ENCODE measurements around the gene CCNK. TPM values are rescaled to one million over a fixed set of nuclear protein-coding genes. Genes with fewer than 3 reads are reported as not detected.
A peak's percentile ranks its signal among the peaks of the same experiment; 100 is the strongest.

Gene CCNK
- total and polyA plus RNA-seq, 12 donors = 10.9 to 41.0 (median 30.3) TPM

- TF ChIP-seq CTCF (IDR thresholded peaks at IDR 0.05) = no peak
- H3K27ac ChIP-seq = peak overlapping the region in 7 of 10 donors; percentile 45 to 87 (median 73)
- peak; percentile 36 to 80 (median 70) for ATAC-seq
- H3K36me3 ChIP-seq = no peaks in the 10 kb centered on the region
- no peak overlapping the region for H3K4me3 ChIP-seq
- H3K9me3 ChIP-seq = no peaks in the 10 kb centered on the region
- 70 to 75% methylated on average over 6 of the region's 6 CpGs for WGBS, 2 donors
- H3K27me3 ChIP-seq = no peaks in the 10 kb centered on the region
- intact Hi-C loops (cut with DNase I) = loop anchor here in 1 of 10 donors (5.0 kb wide), 1 partner anchor 65 kb away; the partner anchor contains the start of gene CCDC85C
- peak; percentile 47 for DNase-seq
- H3K4me1 ChIP-seq = peaks cover 31 to 81% (median 60%) of the 10 kb centered on the region in 9 donors
Measured at GRCh38 chr14:99537399-99537798, 56.2 kb downstream of the CCNK start.

- no peaks in the 10 kb centered on the region for H3K9me3 ChIP-seq
- ATAC-seq (peak in 6 of 8 donors; percentile 14 to 48 (median 38)), DNase-seq (peak in 1 of 2 donors; percentile 41)
- H3K27ac ChIP-seq = peak overlapping the region in 8 of 10 donors; percentile 14 to 87 (median 72)
- no peaks in the 10 kb centered on the region for H3K27me3 ChIP-seq
- no peaks in the 10 kb centered on the region for H3K36me3 ChIP-seq
- H3K4me1 ChIP-seq = peaks cover 31 to 90% (median 65%) of the 10 kb centered on the region in 9 donors
- intact Hi-C loops (cut with DNase I) = loop anchor here in 1 of 10 donors (5.0 kb wide), 1 partner anchor 64 kb away; the partner anchor contains the start of gene CCDC85C
- peak overlapping the region in 1 of 10 donors; percentile 19 for H3K4me3 ChIP-seq
- peak in 2 of 9 donors; percentile 17 to 23 for TF ChIP-seq CTCF (IDR thresholded peaks at IDR 0.05)
- WGBS, 2 donors = 49 to 54% methylated on average over 9 of the region's 9 CpGs
Measured at GRCh38 chr14:99538275-99538674, 57.1 kb downstream of the CCNK start.

GRCh38 chr14:99538733-99539132 is 57.5 kb downstream of the CCNK start:
- Histone ChIP-seq H3K4me3 (peak overlapping the region in 1 of 10 donors; percentile 19), H3K27me3 (no peaks in the 10 kb centered on the region), H3K4me1 (peaks cover 31 to 91% (median 65%) of the 10 kb centered on the region in 9 donors), H3K9me3 (no peaks in the 10 kb centered on the region), H3K36me3 (no peaks in the 10 kb centered on the region), H3K27ac (peak overlapping the region in 8 of 10 donors; percentile 70 to 91 (median 74))
- TF ChIP-seq CTCF (IDR thresholded peaks at IDR 0.05) = no peak
- 67 to 72% methylated on average over 5 of the region's 5 CpGs for WGBS, 2 donors
- ATAC-seq (no peak), DNase-seq (no peak)
- intact Hi-C loops (cut with DNase I) = loop anchor here in 1 of 10 donors (5.0 kb wide), 1 partner anchor 64 kb away; the partner anchor contains the start of gene CCDC85C

GRCh38 chr14:99539491-99539890 is 58.3 kb downstream of the CCNK start:
- Histone ChIP-seq H3K36me3 (no peaks in the 10 kb centered on the region), H3K27ac (peak overlapping the region; percentile 41 to 91 (median 72)), H3K4me3 (peak overlapping the region in 2 of 10 donors; percentile 11 to 21), H3K27me3 (no peaks in the 10 kb centered on the region), H3K4me1 (peaks cover 31 to 88% (median 64%) of the 10 kb centered on the region in 9 donors), H3K9me3 (no peaks in the 10 kb centered on the region)
- WGBS, 2 donors = 46 to 47% methylated on average over 9 of the region's 9 CpGs
- TF ChIP-seq CTCF (IDR thresholded peaks at IDR 0.05) = no peak
- DNase-seq (peak in 1 of 2 donors; percentile 64), ATAC-seq (peak in 5 of 8 donors; percentile 26 to 53 (median 32))
- intact Hi-C loops (cut with DNase I) = loop anchor here in 1 of 10 donors (5.0 kb wide), 1 partner anchor 63 kb away; the partner anchor contains the start of gene CCDC85C
